Gastrocnemius medialis (tissue), 4 donors: ENCODE measurements around the gene TJAP1. TPM values are rescaled to one million over a fixed set of nuclear protein-coding genes. Genes with fewer than 3 reads are reported as not detected.

Source experiments
- ATAC-seq, 2 donors: fragments of 150-250 bp; one replicate each; pipeline ENCODE4 v1.9.1; 2016
- DNase-seq, 2 donors: peaks; one replicate each; pipeline ENCODE4 v3.0.0-alpha.2; 2019
- H3K27ac ChIP-seq, 4 donors: fragments of 200-600 bp; sonication (generic); 1 replicate in 1 of 4; 2 replicates in 3 of 4; pipeline ENCODE4 v1.5.1; 2016 to 2018; ENCODE audit warnings: mild to moderate bottlenecking in 2 of 4, moderate library complexity in 1 of 4
- H3K27me3 ChIP-seq, 3 donors: fragments of 200-600 bp; sonication (generic) in 2 of 3; 1 replicate in 1 of 3; 2 replicates in 2 of 3; pipeline versions ENCODE4 v1.5.1 to v1.6.0; 2016 to 2019; ENCODE audit warnings: mild to moderate bottlenecking in 1 of 3, moderate library complexity in 1 of 3
- H3K36me3 ChIP-seq, 2 donors: fragments of 200-600 bp; sonication (generic) in 1 of 2; one replicate each; pipeline ENCODE4 v1.5.1; 2017 to 2018
- H3K4me1 ChIP-seq, 2 donors: fragments of 200-600 bp; sonication (generic) in 1 of 2; one replicate each; pipeline ENCODE4 v1.5.1; 2016 to 2017; ENCODE audit warnings: mild to moderate bottlenecking in 2 of 2
- H3K4me3 ChIP-seq, 4 donors: fragments of 200-600 bp; sonication (generic) in 3 of 4; 1 replicate in 1 of 4; 2 replicates in 3 of 4; pipeline ENCODE4 v1.5.1; 2016 to 2019; ENCODE audit warnings: mild to moderate bottlenecking in 2 of 4
- H3K9me3 ChIP-seq, 3 donors: fragments of 200-600 bp; sonication (generic) in 2 of 3; 1 replicate in 1 of 3; 2 replicates in 2 of 3; pipeline ENCODE4 v1.5.1; 2016 to 2019
- CTCF ChIP-seq, 5 experiments: fragments of 450-650 bp in 3 of 5; fragments of 200-600 bp in 2 of 5; sonication (generic) in 2 of 5; IDR thresholded peaks in 4 of 5; conservative IDR thresholded peaks in 1 of 5; 1 replicate in 4 of 5; 2 replicates in 1 of 5; pipeline ENCODE4 v1.5.1; 2016 to 2019; ENCODE audit warnings: antibody characterized with exemption in 5 of 5, mild to moderate bottlenecking in 3 of 5, moderate library complexity in 3 of 5
- POLR2A ChIP-seq, 2 donors: fragments of 450-650 bp; IDR thresholded peaks; one replicate each; pipeline ENCODE4 v1.6.1; 2017; ENCODE audit warnings: antibody characterized with exemption in 2 of 2, mild to moderate bottlenecking in 2 of 2, moderate library complexity in 2 of 2
- in situ Hi-C, 4 donors: fragments of 200-750 bp; cut with MboI; loops; one replicate each; pipeline versions ENCODE4 v1.15.0 to v1.8.0; 2017; ENCODE audit warnings: low sequenced_read_pairs in 4 of 4
- intact Hi-C: fragments of 100-400 bp; cut with DNase I; formaldehyde crosslinking; loops from one replicate; pipeline ENCODE4 v1.15.1; 2023; ENCODE audit warnings: low total_unique reads
- total RNA-seq, 4 donors: library from RNA; depleted of rRNA; stranded (reverse); fragments of >200 nt; gene quantifications; one replicate each; pipeline versions ENCODE4 v1.1.0 to v1.2.3, GENCODE V29; 2016

TJAP1 gene
- total RNA-seq, 4 donors from 2014 or later = 28.8 to 45.2 (median 37.7) TPM

DNA sequence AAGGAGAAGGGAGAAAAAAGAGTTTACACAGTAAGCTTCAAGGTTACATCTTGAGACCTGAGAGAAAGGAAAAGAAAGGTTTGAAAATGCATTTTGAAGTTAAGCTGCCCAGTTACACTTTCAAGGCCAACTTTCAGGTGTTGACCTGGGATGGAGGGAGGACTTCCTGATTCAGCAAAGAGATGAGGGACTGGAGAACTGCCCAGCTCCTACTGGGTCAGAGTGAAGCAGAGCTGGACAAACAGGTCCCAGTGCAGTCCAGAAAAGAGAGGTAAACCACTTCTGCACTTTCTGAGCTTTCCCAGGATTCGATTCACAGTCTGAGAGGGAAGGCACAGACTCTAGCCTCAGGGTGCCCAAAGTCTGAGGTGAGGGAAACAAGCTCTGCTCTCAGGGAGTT lies 6.0 kb upstream of the TJAP1 start:
- in situ Hi-C loops (no loop called here), intact Hi-C loops (no loop called here)
- H3K36me3 ChIP-seq = no peaks in the 10 kb centered on the region
- H3K9me3 ChIP-seq = no peaks in the 10 kb centered on the region
- no peak overlapping the region for H3K4me3 ChIP-seq
- no peaks in the 10 kb centered on the region for H3K27me3 ChIP-seq
- no peak for ATAC-seq
- no peak for DNase-seq
- H3K4me1 ChIP-seq = no peaks in the 10 kb centered on the region
- H3K27ac ChIP-seq = no peak overlapping the region
- TF ChIP-seq CTCF (IDR thresholded peaks at IDR 0.05 in 4 of 5, conservative IDR thresholded peaks at IDR 0.05 in 1 of 5) (no peak), POLR2A (IDR thresholded peaks at IDR 0.05) (no peak)

DNA sequence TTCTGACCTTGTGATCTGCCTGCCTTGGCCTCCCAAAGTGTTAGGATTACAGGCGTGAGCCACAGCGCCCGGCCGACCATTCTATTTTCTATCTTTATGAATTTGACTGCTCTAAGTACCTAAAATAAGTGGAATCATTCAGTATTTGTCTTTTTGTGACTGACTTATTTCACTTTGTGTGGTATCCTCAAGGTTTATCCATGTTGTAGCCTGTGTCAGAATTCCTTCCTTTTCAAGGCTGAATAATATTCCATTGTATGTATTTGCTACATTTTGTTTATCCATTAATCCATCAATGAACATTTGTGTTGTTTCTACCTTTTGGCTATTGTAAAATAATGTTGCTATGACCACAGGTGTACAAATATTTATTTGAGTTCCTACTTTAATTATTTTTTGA lies 4.9 kb upstream of the TJAP1 start:
- in situ Hi-C loops = no loop called here

DNA sequence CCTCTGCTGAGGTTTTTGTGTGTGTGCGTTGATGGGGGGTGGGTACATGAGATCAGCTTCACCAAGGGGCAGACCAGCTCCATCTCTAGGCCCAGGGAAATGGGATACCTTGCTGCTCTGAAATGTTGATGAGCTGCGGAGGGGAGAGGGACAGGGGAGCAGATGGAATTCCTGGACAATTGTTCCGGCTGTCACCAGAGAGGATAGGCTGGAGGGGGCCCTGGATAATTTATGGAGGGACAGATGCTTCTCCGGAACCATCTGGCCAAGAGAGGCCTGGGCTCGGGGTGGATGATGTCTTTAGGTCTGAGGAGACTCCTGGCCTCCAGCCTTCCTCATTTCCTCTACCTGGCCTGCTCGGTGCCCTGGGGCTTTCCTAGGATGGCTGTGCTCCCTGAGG lies 1.9 kb upstream of the TJAP1 start:
- intact Hi-C loops (no loop called here), in situ Hi-C loops (no loop called here)
- Histone ChIP-seq H3K4me1 (peaks cover 30% of the 10 kb centered on the region in 2 donors), H3K36me3 (no peaks in the 10 kb centered on the region), H3K27ac (no peak overlapping the region), H3K27me3 (no peaks in the 10 kb centered on the region), H3K9me3 (no peaks in the 10 kb centered on the region), H3K4me3 (no peak overlapping the region)
- no peak for TF ChIP-seq CTCF (IDR thresholded peaks at IDR 0.05 in 4 of 5, conservative IDR thresholded peaks at IDR 0.05 in 1 of 5)
- no peak for TF ChIP-seq POLR2A (IDR thresholded peaks at IDR 0.05)
- ATAC-seq = no peak
- DNase-seq = no peak

More for the DNA sequence above, 4.9 kb upstream of the TJAP1 start:
- no peaks in the 10 kb centered on the region for H3K27me3 ChIP-seq
- no peak for ATAC-seq
- H3K27ac ChIP-seq = no peak overlapping the region
- DNase-seq = no peak
- no peak overlapping the region for H3K4me3 ChIP-seq
- intact Hi-C loops = no loop called here
- H3K9me3 ChIP-seq = no peaks in the 10 kb centered on the region
- no peak for TF ChIP-seq POLR2A (IDR thresholded peaks at IDR 0.05)
- H3K4me1 ChIP-seq = peaks cover 3 to 5% of the 10 kb centered on the region in 2 donors
- no peaks in the 10 kb centered on the region for H3K36me3 ChIP-seq

DNA sequence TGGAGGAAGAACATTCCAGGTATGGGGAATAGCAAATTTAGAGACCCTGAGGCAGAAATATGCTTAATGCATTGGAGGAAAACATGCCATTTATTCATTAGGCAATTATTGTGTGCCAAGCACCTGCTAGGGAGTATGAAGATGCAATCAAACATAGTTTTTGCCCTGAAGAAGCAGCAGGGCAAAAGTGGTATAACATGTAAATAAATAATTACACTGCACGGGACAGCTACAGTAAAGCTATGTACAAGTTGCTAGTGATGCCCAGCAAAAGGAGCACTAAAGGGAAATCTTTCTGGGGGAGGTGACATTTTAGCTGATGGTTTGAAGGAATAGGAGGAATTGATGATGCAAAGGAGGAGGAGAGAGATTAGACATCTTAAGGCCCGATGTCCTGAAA lies 624 bp upstream of the TJAP1 start:
- intact Hi-C loops (loop anchor here (1.0 kb wide), 1 partner anchor 16 kb away; no protein-coding TSS in a partner anchor), in situ Hi-C loops (no loop called here)
- H3K4me1 ChIP-seq = peaks cover 38 to 40% of the 10 kb centered on the region in 2 donors
- no peaks in the 10 kb centered on the region for H3K27me3 ChIP-seq
- TF ChIP-seq CTCF (IDR thresholded peaks at IDR 0.05 in 4 of 5, conservative IDR thresholded peaks at IDR 0.05 in 1 of 5) (no peak), POLR2A (IDR thresholded peaks at IDR 0.05) (no peak)
- DNase-seq (no peak), ATAC-seq (no peak)
- no peaks in the 10 kb centered on the region for H3K36me3 ChIP-seq
- no peaks in the 10 kb centered on the region for H3K9me3 ChIP-seq
- H3K27ac ChIP-seq = peak overlapping the region; percentile 86 to 93 (median 92)
- H3K4me3 ChIP-seq = peak overlapping the region; percentile 80 to 95 (median 87)

DNA sequence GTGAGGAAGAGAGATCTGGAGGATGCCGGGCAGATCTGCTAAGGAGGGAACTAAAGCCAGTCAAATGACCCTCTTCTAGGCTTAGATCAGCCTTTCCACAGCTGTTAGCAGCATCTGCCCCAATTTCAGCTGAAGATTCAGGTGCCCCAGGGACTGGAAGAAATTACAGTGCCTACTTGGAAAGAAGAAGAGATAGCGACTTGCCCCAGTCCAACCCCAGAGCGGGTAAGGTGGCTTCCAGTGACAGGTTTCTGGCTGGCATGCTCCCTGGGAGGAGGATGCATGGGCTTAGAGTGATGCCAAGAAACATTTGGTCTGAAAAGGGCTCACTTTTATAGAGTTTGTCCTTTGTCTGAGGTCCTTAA lies 620 bp downstream of the TJAP1 start:
- peak overlapping the region; percentile 80 to 95 (median 87) for H3K4me3 ChIP-seq
- no peak for TF ChIP-seq CTCF (IDR thresholded peaks at IDR 0.05 in 4 of 5, conservative IDR thresholded peaks at IDR 0.05 in 1 of 5)
- intact Hi-C loops (no loop called here), in situ Hi-C loops (no loop called here)
- no peaks in the 10 kb centered on the region for H3K9me3 ChIP-seq
- no peaks in the 10 kb centered on the region for H3K27me3 ChIP-seq
- H3K4me1 ChIP-seq = peaks cover 38 to 40% of the 10 kb centered on the region in 2 donors
- H3K36me3 ChIP-seq = no peaks in the 10 kb centered on the region
- peak in 1 of 2 donors; percentile 6 for ATAC-seq
- H3K27ac ChIP-seq = peak overlapping the region; percentile 86 to 93 (median 92)
- DNase-seq = no peak
